Activated CD8-positive, alpha-beta memory T cell treated with anti-CD3 and anti-CD28 coated beads, Interleukin-2, amount 50 U/mL, for 4 hours (primary cell): ENCODE results near the gene KLHDC7A.

Experiments used
- DNase-seq: peaks from one replicate; pipeline ENCODE4 v3.0.0-alpha.2; 2020

Gene KLHDC7A

DNA sequence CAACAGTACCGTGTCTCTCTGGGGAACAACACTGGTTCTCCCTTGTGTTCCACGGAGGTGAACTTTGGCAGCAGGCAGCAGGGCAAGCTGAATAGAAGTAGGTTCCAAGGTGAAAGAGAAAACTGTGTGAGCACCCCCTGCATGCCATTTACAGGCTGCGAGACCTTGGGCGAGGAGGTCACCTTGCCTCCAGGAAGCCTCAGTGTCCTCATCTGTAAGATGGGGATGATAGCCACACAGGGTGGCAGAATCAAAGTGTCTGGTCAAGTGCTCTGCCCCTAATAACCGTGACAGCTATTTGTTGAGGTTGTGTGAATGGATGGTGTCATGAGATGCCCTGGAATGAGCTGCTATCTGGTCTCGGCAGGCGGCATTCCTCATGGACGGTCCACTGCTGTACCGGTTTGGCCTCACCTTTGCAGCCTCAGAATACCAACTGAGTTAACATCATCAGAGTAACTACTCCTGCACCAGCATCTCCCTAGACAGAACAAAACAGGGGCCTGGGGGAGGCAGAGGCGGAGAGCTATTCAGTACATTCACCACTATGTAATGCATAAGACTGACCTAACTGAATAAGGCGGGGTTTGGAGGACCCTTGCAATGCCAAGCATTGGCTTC lies 7.4 kb upstream of the KLHDC7A start:
- DNase-seq: no peak

DNA sequence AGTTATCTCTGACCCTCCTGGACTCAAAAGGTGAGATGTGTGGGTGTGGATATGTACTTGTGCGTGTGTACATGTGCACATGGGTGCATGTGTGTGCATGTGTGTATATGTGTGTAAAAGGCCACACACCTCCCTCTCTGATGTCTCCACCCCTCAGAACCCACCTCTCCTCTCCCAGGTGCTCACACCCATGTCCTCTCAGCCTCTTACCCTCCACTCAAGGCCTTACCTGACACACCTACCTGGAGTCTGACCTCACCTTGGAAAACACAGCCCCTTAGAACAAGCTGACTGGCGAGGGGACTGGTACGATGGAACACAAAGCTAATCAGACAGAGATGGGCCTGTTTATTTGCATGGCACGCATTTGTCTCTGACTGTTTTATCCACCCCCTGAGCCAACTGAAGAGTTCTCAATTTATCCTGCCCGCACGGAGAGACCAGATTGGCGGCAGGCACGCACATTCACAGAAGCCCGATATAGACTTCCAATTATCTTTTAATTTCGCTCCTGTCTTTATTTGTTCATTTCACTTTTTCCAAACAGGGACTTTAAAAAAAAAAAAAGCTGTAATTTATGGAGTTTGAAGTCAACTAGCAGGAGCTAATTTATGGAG lies 6.1 kb upstream of the KLHDC7A start:
- no peak for DNase-seq

DNA sequence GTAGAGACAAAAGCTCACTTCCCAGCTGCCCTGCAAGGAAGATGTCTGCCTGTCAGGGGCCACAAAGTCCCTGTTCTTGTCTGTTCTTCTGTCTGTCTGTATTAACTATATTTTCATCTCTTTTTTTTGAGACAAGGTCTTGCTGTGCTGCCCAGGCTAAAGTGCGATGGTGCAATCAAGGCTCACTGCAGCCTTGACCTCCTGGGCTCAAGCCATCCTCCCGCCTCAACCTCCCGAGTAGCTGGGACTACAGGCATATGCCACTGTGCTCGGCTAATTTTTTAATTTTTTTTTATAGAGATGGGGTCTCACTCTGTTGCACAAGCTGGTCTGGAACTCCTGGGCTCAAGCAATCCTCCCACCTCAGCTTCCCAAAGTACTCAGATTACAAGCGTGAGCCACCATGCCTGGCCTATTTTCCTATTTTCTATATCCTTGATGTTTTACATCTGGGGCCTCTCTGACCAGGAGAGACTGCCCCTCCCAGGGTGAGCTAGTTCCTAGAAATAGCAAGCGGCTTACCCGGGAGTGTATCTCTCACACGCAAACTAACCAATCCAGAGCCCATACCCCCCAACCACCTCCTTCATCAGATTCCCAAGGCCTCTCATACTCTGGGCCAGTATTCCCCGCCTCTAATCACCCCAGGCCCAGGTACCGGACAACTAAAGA lies 5.4 kb upstream of the KLHDC7A start:
- DNase-seq: no peak

DNA sequence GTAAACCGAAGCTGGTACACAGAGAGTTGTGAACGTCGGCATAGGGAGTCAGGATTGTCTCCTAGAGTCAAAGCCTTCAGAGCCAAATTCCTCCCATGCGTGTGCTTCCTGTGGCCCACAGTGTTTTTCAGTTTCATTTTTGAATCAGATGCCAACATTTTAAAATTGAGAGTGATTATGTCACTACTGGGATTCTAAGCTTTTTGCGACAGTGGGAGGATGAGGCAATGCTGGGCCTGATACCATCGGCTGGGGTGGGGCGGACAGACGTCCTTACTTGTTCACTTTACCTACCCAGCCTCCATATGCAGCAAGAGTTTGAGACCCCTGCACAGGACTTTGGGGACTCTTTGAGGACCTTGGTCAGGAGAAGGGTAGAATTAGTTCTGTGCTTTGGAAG lies 1.3 kb upstream of the KLHDC7A start:
- no peak for DNase-seq

DNA sequence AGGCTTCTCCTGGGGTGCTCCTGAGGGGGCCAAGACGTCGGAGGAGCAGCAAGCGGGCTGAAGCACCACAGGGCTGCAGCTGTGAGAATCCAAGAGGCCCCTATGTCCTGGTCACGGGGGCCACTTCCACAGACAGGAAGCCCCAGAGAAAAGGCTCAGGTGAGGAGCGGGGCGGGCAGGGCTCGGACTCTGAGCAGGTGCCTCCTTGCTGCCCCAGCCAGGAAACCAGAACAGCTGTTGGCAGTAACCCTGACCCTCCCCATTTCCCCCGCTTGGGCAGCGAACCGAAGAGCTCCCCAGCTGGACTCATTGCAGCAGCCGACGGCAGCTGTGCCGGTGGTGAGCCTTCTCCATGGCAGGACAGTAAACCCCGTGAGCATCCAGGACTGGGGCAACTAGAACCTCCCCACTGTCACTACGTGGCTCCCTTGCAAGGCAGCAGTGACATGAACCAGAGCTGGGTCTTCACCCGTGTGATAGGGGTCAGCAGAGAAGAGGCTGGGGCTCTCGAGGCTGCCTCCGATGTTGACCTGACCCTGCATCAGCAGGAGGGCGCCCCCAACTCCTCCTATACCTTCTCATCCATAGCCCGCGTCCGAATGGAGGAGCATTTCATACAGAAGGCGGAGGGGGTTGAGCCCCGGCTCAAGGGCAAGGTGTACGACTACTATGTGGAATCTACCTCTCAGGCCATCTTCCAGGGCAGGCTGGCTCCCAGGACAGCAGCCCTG lies 625 bp downstream of the KLHDC7A start:
- DNase-seq: no peak

DNA sequence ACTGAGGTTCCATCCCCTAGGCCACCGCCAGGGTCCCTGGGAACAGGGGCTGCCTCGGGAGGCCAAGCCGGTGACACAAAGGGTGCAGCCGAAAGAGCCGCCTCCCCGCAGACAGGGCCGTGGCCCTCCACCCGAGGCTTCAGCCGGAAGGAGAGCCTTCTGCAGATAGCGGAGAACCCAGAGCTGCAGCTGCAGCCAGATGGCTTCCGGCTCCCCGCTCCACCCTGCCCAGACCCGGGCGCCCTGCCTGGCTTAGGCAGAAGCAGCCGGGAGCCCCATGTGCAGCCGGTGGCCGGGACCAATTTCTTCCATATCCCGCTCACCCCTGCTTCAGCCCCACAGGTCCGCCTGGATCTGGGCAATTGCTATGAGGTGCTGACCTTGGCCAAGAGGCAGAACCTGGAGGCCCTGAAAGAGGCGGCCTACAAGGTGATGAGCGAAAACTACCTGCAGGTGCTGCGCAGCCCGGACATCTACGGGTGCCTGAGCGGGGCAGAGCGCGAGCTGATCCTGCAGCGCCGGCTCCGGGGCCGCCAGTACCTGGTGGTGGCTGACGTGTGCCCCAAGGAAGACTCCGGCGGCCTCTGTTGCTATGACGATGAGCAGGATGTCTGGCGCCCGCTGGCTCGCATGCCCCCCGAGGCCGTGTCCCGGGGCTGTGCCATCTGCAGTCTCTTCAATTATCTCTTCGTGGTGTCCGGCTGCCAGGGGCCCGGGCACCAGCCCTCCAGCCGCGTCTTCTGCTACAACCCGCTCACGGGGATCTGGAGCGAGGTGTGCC lies 1.4 kb downstream of the KLHDC7A start:
- DNase-seq: no peak

DNA sequence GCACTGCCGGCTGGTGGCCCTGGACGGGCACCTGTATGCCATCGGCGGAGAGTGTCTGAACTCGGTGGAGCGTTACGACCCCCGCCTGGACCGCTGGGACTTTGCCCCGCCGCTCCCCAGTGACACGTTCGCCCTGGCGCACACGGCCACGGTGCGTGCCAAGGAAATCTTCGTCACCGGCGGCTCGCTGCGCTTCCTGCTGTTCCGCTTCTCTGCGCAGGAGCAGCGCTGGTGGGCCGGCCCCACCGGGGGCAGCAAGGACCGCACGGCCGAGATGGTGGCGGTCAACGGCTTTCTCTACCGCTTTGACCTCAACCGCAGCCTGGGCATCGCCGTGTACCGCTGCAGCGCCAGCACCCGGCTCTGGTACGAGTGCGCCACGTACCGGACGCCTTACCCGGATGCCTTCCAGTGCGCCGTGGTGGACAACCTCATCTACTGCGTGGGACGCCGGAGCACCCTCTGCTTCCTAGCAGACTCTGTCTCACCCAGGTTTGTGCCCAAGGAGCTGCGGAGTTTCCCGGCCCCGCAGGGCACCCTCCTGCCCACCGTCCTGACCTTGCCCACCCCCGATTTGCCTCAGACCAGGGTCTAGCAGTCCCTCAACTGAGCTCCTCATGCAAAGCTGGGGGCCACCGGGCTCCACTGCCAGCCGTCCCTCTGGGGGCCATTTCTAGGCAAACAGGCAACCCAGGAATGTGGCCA lies 2.1 kb downstream of the KLHDC7A start:
- no peak for DNase-seq

DNA sequence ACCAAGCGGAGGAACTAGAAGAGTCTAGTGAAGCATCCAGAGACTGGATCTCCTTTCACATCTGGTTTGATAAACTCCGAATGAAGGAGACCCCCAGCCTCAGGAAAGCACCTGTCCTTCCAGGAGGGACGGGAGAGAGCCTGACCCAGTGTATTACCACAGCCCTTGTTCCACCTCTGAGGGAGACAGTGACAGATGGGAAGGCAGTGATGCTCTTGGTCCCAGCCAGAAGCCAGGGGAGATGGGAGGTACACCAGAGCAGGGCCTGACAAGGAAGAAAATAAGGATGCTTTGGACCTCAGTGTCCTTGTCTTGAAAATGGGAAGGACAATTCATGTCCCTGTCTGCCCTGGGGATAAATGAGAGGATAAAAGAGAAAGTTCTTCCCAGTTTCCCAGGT lies 3.5 kb downstream of the KLHDC7A start:
- DNase-seq: no peak

DNA sequence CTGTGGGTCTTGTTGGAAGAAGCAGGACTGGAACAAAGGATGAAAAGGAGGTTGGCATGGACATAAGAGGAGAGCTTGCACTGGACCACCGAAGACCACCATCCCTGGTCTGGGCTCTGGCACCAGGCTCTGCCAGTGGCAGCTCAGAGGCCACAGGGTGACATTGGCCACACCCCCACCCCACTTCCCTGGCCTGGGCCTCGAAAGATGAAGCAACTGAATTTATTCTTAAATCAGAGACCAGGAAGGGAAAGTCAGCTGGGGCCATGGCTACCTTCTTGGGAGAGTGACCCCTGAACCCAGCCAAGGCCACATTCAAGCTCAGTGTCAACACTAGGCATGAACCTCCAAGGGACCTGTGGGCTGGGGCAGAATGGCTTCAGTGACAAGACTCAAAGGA lies 4.0 kb downstream of the KLHDC7A start:
- DNase-seq: no peak

DNA sequence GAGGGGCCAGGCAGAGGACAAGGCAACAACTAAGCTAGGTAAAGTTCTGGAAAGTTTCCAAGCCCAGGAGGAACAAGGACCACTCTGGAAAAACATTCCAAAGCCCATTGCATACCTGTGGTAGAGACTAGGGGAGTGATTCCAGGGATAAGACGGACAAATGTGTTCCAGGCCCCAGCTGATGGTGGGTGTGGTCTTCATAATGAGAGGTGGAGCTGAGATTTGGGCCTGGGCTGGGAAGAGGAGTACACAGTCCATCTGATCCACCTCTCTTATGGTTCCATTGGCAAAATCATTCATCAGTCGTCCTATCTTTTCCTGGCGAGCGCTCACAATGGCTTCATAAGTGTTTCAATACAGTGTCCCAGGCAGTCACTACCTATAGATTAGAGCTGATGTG lies 4.5 kb downstream of the KLHDC7A start:
- no peak for DNase-seq

DNA sequence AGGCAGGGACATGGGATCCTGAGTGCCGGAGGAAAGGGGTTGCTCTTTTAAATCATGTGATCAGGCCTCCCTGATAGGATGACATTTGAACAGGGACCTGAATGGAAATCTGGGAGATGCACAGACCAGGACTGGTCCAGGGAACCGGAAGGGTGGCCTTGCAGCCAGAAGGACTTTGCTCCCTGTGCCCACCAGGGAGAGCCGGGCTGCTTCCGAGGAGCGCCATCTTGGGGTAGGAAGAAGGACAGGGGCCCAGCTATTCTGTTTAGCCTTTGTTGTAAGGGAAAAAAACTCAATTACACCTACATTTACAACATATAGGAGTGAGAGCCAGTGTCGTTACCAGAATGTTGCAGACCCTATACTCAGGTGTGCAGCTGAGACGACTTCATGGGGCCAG lies 5.5 kb downstream of the KLHDC7A start:
- no peak for DNase-seq

DNA sequence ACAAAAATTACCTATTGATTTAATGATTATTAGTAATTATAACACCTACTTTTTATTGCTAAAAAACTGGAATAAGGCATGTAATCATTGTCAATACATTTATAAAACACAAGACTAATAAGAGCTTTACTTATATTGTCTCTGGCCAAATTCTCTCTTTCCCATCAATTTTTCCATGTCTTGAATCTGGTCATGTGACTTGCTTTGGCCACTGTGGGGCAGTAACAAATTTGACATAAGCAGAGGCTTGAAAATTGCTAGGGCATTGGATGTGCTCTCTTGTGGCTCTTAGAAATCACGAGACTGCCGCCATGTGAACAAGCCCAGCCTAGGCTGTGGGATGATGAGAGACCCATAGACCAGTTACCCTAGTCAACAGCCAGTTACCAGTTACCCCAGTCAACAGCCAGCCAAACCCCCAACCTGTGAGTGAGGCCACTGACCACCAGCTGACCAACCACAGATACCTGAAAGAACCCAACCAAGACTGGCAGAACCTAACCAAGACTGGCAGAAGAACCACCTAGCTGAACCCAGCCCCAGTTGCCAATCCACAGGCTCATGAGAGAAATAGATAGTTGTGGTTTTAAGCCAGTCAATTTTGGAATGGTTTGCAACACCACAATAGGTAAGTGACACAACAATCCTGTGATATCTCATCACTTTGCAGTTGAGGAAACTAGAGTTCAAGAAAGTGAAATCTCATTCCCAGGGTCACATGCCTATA lies 8.8 kb downstream of the KLHDC7A start:
- DNase-seq: no peak

DNA sequence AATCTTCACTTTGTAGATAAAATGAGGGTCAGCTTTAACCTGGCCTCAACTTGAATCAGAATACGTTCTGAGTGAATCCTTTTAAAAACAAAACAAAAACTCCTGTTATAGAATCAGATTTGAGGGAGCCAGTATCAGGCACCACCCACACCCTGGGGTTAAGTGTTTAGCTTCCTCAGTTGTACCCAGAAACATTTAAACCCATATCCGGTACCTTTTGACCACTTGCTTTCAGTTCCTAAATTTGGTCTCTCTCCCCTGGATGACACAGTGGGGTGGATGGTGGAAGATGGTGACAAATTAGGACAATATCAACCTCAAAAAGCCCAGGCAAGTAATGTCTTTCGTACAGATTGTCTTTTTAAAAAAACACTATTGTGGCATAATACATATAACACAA lies 10.4 kb downstream of the KLHDC7A start:
- DNase-seq: no peak

DNA sequence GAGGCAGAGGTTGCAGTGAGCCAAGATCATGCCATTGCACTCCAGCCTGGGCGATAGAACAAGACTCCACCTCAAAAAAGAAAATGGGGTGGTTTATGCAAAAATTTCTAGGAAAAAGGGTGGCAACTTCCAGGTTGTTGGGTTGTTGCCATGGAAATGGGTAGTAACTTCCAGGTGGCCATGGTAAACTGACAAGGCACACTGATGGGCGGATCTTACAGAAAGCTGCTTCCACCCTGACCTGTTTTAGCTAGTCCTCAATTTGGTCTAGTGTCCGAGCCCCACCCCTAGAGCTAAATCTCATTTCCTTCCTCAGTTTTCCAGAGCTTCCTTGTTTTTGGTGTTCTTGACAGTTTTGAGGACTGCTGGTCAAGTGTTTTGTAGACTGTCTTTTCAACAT lies 13.6 kb downstream of the KLHDC7A start:
- no peak for DNase-seq

DNA sequence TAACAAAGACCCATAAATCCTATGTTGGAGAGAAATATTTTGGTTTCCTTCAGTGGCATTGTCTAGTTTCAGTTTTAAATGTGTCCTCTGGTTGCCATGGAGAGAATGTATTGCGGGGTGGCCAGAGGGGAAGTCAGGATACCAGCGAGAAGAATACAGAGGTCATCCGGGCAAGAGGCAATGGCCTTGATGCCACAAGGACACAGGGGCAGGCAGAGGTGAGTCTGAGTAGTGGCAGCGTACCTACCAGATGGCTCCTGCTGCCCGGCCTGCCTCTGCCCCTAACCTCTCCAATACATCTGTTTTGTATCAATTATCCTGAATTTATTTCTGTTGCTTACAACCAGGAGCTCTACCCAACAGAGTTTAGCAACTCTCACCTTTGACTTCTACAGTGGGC lies 14.9 kb downstream of the KLHDC7A start:
- no peak for DNase-seq

DNA sequence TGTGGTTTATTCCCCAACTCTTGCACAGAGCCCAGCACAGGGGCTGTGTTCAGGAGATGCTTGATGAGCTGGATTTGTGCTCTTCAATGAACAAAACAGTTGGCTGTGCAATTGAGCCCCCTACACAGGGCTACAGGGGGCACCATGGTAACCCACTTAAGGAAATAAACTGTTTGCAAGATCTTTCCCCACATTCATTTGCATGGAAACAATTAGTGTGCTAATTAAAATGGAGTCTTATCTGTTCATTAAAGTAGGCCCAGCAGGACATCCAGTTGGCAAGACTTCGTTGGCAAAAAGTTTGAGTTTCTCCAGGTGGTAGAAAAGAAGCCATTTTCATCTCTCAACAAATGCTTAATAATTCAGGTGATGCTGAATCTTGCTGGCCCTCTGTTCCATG lies 15.3 kb downstream of the KLHDC7A start:
- DNase-seq: no peak

DNA sequence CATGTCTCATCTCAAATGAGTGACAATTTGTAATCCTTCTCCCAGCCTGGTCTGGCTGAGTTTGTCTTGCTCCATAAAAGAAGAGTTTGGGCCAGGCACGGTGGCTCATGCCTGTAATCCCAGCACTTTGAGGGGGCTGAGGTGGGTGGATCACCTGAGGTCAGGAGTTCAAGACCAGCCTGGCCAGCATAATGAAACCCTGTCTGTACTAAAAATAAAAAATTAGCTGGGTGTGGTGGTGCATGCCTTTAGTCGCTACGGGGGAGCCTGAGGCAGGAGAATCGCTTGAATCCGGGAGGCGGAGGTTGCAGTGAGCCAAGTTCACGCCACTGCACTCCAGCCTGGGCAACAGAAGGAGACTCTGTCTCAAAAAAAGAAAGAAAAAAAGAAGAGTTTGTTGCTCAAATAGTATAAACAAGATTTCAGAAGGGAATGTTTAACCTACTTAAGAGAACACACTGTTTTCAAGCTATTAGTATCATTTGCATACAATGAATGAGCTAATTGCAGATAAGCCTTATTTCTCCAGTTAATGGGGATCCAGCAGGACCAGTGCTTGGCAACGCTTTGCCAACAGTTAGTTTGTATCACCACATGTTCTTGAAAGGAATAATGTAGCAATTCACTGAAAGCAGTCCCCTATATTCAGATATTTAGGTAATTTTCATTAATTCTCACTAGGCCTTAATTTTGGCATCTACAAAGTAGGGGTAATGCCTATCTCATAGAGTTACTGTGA lies 15.9 kb downstream of the KLHDC7A start:
- DNase-seq: no peak

DNA sequence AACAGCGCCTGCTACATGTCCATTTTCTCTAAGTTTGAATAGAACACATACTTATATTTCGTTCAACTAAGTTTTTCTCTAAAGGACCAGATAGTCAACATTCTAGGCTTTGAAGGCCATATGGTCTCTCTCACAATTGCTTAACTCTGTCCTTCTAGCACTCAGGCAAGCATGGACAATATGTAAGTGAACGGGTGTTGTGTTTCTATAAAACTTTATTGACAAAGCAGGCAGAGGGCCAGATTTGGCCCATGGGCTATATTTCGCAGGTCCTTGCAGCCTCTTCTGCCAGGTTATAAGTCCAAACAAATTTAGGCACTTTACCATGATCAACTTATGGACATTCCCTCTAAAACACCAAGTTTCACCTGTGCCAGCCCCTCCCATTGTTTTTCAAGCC lies 21.1 kb downstream of the KLHDC7A start:
- DNase-seq: no peak

DNA sequence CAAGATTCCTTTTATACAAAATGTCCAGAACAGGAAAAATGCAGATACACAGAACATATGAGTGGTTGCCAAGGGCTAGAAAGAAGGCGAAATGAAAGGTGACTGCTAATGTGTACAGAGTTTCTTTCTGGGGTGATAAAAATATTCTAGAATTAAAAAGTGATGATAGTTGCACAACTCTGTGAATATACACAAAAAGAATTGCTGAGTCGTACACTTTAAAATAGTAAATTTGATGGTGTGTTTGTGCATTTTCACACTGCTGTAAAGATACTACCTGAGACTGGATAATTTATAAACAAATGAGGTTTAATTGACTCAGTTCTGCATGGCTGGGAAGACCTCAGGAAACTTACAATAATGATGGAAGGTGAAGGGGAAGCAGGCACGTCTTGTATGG lies 23.9 kb downstream of the KLHDC7A start:
- DNase-seq: no peak

DNA sequence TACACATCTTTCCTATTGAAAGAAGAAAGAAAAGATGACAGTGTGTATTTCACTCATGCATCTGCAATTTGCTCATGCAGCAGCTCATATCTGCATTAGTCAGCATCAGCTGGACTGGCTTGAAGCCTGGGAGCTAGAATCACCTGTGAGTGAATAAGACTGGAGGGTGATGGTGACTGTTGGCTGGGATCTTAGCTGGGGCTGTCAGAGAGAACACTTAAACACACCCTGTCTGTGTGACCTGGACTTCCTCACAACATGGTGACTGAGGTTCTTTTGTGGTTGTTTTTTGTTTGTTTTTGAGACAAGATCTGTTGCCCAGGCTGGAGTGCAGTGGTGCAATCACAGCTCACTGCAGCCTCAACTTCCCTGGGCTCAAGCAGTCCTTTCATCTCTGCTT lies 24.9 kb downstream of the KLHDC7A start:
- no peak for DNase-seq

DNA sequence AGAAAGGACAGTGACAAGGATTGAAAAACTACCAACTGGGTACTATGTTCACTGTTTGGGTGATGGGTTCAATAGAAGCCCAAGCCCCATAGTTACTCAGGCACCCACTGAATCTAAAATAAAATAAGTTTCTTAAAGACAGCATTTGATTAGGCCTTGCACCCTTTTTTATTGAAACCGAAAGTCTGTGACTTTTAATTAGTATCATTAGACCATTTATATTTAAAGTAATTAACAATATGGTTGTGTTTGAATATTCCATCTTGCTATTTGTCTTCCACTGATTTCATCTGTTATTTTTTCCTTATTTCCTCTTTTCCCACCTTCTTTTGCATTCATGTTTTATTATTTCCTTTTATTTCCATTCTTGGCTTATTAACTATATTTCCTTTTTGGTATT lies 27.4 kb downstream of the KLHDC7A start:
- DNase-seq: no peak
